Hepatocyte (in vitro differentiated cells): ENCODE results near the gene RAB11FIP4. TPM values are rescaled to one million over a fixed set of nuclear protein-coding genes. Genes with fewer than 3 reads are reported as not detected.

ENCODE experiments used
- DNase-seq: peaks from one replicate; pipeline ENCODE4 v3.0.0-alpha.2; 2016; ENCODE audit warnings: low spot score
- H2AFZ ChIP-seq: fragments of 200-600 bp; sonication (generic); 2 replicates; pipeline ENCODE4 v1.6.0; 2016; ENCODE audit warnings: antibody characterized with exemption, mild to moderate bottlenecking
- H3K27ac ChIP-seq: fragments of 200-600 bp; sonication (generic); 2 replicates; pipeline ENCODE4 v1.5.1; 2016; ENCODE audit warnings: mild to moderate bottlenecking
- H3K27me3 ChIP-seq: fragments of 200-600 bp; sonication (generic); 2 replicates; pipeline ENCODE4 v1.6.1; 2016
- H3K36me3 ChIP-seq: fragments of 200-600 bp; sonication (generic); replicated peaks from 2 replicates; pipeline ENCODE4 v1.5.1; 2016; ENCODE audit warnings: low read depth; ENCODE audit not compliant: insufficient read depth
- H3K4me1 ChIP-seq: fragments of 200-600 bp; sonication (generic); 2 replicates; pipeline ENCODE4 v1.5.1; 2016; ENCODE audit warnings: mild to moderate bottlenecking, moderate library complexity; ENCODE audit not compliant: insufficient read depth
- H3K4me2 ChIP-seq: fragments of 200-600 bp; sonication (generic); 2 replicates; pipeline ENCODE4 v1.6.0; 2016
- H3K4me3 ChIP-seq: fragments of 200-600 bp; sonication (generic); 2 replicates; pipeline ENCODE4 v1.5.1; 2016; ENCODE audit warnings: mild to moderate bottlenecking
- H3K79me2 ChIP-seq: fragments of 200-600 bp; sonication (generic); 2 replicates; pipeline ENCODE4 v1.6.0; 2017; ENCODE audit warnings: mild to moderate bottlenecking
- H3K9me2 ChIP-seq: fragments of 200-600 bp; sonication (generic); replicated peaks from 2 replicates; pipeline ENCODE4 v1.6.0; 2017; ENCODE audit warnings: mild to moderate bottlenecking; ENCODE audit not compliant: insufficient read depth
- H3K9me3 ChIP-seq: fragments of 200-600 bp; sonication (generic); 2 replicates; pipeline ENCODE4 v1.5.1; 2016; ENCODE audit warnings: low read depth, mild to moderate bottlenecking
- H4K20me1 ChIP-seq: fragments of 200-600 bp; sonication (generic); 2 replicates; pipeline ENCODE4 v1.6.0; 2016; ENCODE audit warnings: mild to moderate bottlenecking; ENCODE audit not compliant: insufficient read depth, poor library complexity, severe bottlenecking
- EZH2 ChIP-seq: fragments of 200-600 bp; sonication (generic); IDR thresholded peaks from 2 replicates; pipeline ENCODE4 v1.6.1; 2016; ENCODE audit warnings: antibody characterized with exemption, mild to moderate bottlenecking, borderline replicate concordance
- EZH2phosphoT487 ChIP-seq: fragments of 200-600 bp; sonication (generic); IDR thresholded peaks from one replicate; pipeline ENCODE4 v1.6.1; 2018; ENCODE audit warnings: antibody characterized with exemption, mild to moderate bottlenecking, low read depth, moderate library complexity; ENCODE audit not compliant: unreplicated experiment, severe bottlenecking
- WGBS: methylation state at CpG from one replicate; pipeline ENCODE4 v1.1.6; 2016; ENCODE audit warnings: low lambda C conversion rate; ENCODE audit errors: missing lambda C conversion rate; 5-methylcytosine and 5-hydroxymethylcytosine counted together
- polyA plus RNA-seq: library from polyadenylated mRNA; unstranded; fragments of >200 nt; fragmentation: Nextera tagmentation; extraction: Ambion mirVana; gene quantifications from 2 replicates; pipeline ENCODE4 v1.2.1, GENCODE V29; 2016
- total RNA-seq: library from RNA; depleted of rRNA; stranded (reverse); fragments of >200 nt; gene quantifications from 2 replicates; pipeline ENCODE4 v1.2.3, GENCODE V29; 2014
- TF ChIP-seq, protein P1 (sequence below): fragments of 200-600 bp; sonication (generic); IDR thresholded peaks from 2 replicates; pipeline ENCODE4 v1.5.1; 2016; ENCODE audit warnings: antibody characterized with exemption, mild to moderate bottlenecking; ENCODE audit not compliant: poor library complexity

RAB11FIP4 gene
- total and polyA plus RNA-seq, 2 experiments from 2014 or later = 25.8 to 35.6 TPM

DNA sequence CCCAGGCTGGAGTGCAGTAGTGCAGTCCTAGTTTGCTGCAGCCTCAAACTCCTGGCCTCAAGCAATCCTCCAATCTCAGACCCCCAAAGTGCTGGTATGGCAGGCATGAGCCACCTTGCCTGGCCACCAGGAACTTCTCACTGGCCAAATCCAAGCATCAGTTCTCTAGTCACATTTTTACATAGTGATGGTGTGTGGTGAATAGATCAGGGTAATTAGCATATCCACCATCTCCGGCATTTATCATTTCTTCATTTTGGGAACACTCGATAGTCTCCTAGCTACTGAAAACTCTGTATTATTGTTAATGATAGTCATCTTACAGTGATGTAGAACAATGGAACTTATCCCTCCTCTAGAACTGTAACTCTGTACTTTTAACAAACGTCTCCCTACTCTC, 58.3 kb downstream of the RAB11FIP4 start:
- Histone ChIP-seq H2AFZ (no peak overlapping the region), H3K4me3 (no peak overlapping the region), H4K20me1 (no peaks in the 10 kb centered on the region), H3K9me2 (no peaks in the 10 kb centered on the region), H3K4me2 (no peak overlapping the region), H3K36me3 (no peaks in the 10 kb centered on the region), H3K27ac (no peak overlapping the region), H3K4me1 (peaks cover 8% of the 10 kb centered on the region), H3K79me2 (no peaks in the 10 kb centered on the region), H3K9me3 (no peaks in the 10 kb centered on the region), H3K27me3 (no peaks in the 10 kb centered on the region)
- no peak for DNase-seq
- WGBS = 85% methylated on average over 3 of the region's 3 CpGs
- no peak for TF ChIP-seq EZH2
- TF ChIP-seq, protein P1, sequence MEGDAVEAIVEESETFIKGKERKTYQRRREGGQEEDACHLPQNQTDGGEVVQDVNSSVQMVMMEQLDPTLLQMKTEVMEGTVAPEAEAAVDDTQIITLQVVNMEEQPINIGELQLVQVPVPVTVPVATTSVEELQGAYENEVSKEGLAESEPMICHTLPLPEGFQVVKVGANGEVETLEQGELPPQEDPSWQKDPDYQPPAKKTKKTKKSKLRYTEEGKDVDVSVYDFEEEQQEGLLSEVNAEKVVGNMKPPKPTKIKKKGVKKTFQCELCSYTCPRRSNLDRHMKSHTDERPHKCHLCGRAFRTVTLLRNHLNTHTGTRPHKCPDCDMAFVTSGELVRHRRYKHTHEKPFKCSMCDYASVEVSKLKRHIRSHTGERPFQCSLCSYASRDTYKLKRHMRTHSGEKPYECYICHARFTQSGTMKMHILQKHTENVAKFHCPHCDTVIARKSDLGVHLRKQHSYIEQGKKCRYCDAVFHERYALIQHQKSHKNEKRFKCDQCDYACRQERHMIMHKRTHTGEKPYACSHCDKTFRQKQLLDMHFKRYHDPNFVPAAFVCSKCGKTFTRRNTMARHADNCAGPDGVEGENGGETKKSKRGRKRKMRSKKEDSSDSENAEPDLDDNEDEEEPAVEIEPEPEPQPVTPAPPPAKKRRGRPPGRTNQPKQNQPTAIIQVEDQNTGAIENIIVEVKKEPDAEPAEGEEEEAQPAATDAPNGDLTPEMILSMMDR = no peak
- no peak for TF ChIP-seq EZH2phosphoT487

DNA sequence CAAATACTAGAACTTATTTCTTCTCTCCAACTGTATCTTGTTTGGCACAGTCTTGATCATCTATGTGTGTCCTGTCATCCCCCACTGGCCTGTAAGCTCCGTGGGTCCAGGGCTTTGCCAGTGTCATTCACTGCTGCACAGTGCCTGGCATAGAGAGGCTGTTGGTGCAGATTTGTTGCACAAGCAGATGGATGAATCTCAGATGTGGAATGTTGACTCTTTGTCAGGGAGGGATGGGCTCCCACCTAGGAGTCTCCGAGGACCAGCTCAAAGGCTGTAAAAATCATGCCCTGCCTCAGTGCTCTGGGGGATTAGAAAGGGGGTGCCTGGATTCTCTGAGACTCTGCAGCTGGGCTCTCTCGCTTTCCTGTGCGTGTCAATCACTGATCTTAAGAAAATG, 60.6 kb downstream of the RAB11FIP4 start:
- Histone ChIP-seq H3K4me1 (peaks cover 8% of the 10 kb centered on the region), H4K20me1 (no peaks in the 10 kb centered on the region), H3K27me3 (no peaks in the 10 kb centered on the region), H3K27ac (no peak overlapping the region), H3K4me3 (no peak overlapping the region), H3K9me3 (no peaks in the 10 kb centered on the region), H3K4me2 (no peak overlapping the region), H3K36me3 (no peaks in the 10 kb centered on the region), H3K79me2 (no peaks in the 10 kb centered on the region), H3K9me2 (no peaks in the 10 kb centered on the region), H2AFZ (no peak overlapping the region)
- WGBS = 62% methylated on average over 4 of the region's 4 CpGs
- TF ChIP-seq EZH2 = no peak
- TF ChIP-seq, protein P1 = no peak
- TF ChIP-seq EZH2phosphoT487 = no peak
- DNase-seq = no peak

DNA sequence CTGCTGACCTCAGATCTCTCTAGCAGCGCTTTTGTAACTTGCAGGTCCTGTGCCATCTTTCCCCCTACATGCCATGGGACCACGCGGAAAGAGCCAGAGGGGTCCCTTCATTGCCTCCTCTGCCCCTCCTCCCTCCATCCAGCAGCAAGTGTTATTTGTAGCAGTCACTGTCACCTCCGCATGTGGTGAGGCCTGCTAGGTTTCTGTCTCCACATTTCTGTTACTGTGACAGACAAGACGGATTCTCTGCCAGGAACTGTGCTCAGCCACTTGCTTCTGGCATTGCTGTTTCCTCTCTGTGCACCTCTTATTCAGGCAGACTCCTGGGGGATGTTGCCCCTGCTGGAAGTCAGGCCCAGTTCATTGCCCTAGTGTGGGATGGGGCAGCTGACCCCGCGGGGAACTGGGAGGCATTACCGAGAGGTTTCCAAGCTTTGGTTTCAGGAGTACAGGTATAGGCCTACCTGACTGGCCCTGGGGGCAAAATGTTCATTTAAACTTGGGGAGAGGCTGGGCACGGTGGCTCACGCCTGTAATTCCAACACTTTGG, 61.2 kb downstream of the RAB11FIP4 start:
- H3K9me3 ChIP-seq = no peaks in the 10 kb centered on the region
- H3K27ac ChIP-seq = no peak overlapping the region
- no peaks in the 10 kb centered on the region for H4K20me1 ChIP-seq
- no peak overlapping the region for H3K4me3 ChIP-seq
- no peaks in the 10 kb centered on the region for H3K27me3 ChIP-seq
- WGBS = 87% methylated on average over 10 of the region's 10 CpGs
- H2AFZ ChIP-seq = no peak overlapping the region
- no peaks in the 10 kb centered on the region for H3K36me3 ChIP-seq
- no peaks in the 10 kb centered on the region for H3K9me2 ChIP-seq
- H3K4me1 ChIP-seq = peaks cover 8% of the 10 kb centered on the region
- no peaks in the 10 kb centered on the region for H3K79me2 ChIP-seq
- TF ChIP-seq, protein P1 = no peak
- no peak for TF ChIP-seq EZH2phosphoT487
- no peak for TF ChIP-seq EZH2
- DNase-seq = no peak
- H3K4me2 ChIP-seq = no peak overlapping the region

DNA sequence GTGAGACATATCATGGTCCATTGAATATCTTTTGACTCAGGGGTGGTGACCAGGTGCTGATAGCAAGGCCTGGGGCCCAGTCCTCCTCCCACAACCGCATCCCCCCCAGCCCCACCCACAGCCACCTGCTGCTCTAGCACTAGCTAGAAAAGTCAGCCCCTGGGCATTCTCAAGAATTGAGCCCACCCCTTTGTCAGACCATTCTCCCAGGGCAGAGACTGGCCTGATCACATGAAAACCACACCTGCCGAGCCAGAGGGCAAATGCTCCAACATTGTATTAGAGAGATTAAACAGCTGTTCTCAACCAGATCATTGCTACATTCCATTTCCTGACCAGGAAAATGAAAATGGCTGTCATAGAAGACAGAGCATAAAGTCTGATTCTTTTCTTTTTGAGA, 62.4 kb downstream of the RAB11FIP4 start:
- no peaks in the 10 kb centered on the region for H3K79me2 ChIP-seq
- TF ChIP-seq EZH2 (no peak), EZH2phosphoT487 (no peak)
- TF ChIP-seq, protein P1 = no peak
- peaks cover 10% of the 10 kb centered on the region for H3K4me1 ChIP-seq
- H3K27ac ChIP-seq = no peak overlapping the region
- no peaks in the 10 kb centered on the region for H4K20me1 ChIP-seq
- no peak for DNase-seq
- no peaks in the 10 kb centered on the region for H3K36me3 ChIP-seq
- no peaks in the 10 kb centered on the region for H3K9me3 ChIP-seq
- H2AFZ ChIP-seq = no peak overlapping the region
- H3K4me3 ChIP-seq = no peak overlapping the region
- H3K27me3 ChIP-seq = no peaks in the 10 kb centered on the region
- 89% methylated on average over 2 of the region's 2 CpGs for WGBS
- H3K9me2 ChIP-seq = no peaks in the 10 kb centered on the region
- H3K4me2 ChIP-seq = no peak overlapping the region
